Medulla oblongata (tissue), 1 donor: ENCODE results near the gene APIP.

Source experiments
- DNase-seq: peaks from one replicate; pipeline ENCODE4 v3.0.0-alpha.2; 2015; ENCODE audit errors: extremely low spot score

The APIP gene

GRCh38 chr11:34843271-34843670 lies 72.9 kb downstream of the APIP start:
- no peak for DNase-seq

GRCh38 chr11:34840736-34841386 lies 75.3 kb downstream of the APIP start:
- no peak for DNase-seq

- no peak for DNase-seq
Measured at GRCh38 chr11:34839969-34840368, 76.2 kb downstream of the APIP start.

GRCh38 chr11:34836958-34837856 lies 79.0 kb downstream of the APIP start:
- no peak for DNase-seq

- no peak for DNase-seq
Measured at GRCh38 chr11:34833602-34834001, 82.6 kb downstream of the APIP start.
